K562 (cell line): ENCODE measurements around the gene TNFSF4. TPM values are rescaled to one million over a fixed set of nuclear protein-coding genes. Genes with fewer than 3 reads are reported as not detected.

Source experiments
- ATAC-seq: fragments of 200-7000 bp; cut with Tn5 transposase; 3 replicates; pipeline ENCODE4 v1.9.1; 2020; ENCODE audit warnings: moderate library complexity
- BruUV-seq: library from RNA; stranded (reverse); fragments of 400-500 nt; replicated peaks from 2 replicates; lab custom pipeline; 2021; lab: Mats Ljungman, UMichigan
- CTCF ChIA-PET: fragments of 300-600 bp; formaldehyde crosslinking; extraction: SDS; loops from one replicate; lab custom pipeline; 2021; ENCODE audit warnings: low intra/inter-chr PET ratio; lab: Yijun Ruan, JAX
- POLR2A ChIA-PET: fragments of 300-600, 350-650 bp; sonication (Branson Sonifier 250); formaldehyde crosslinking; extraction: SDS; loops from one replicate; lab custom pipeline; 2021; ENCODE audit warnings: antibody characterized with exemption, inconsistent platforms; lab: Yijun Ruan, JAX
- DNase-seq, 4 experiments: peaks; one replicate each; pipeline versions ENCODE4 v3.0.0 to v3.0.0-alpha.2; 2011 to 2018; ENCODE audit warnings: low spot score in 3 of 4, mixed read lengths in 3 of 4; ENCODE audit errors: extremely low read depth in 1 of 4
- FAIRE-seq: peaks from 2 replicates; lab custom pipeline; 2011; peaks lifted over from hg19 to GRCh38; lab: Jason Lieb, UNC
- H2AFZ ChIP-seq: 2 replicates; pipeline ENCODE4 v1.6.0; 2011; ENCODE audit warnings: low read depth, low read length, control low read depth, inconsistent platforms
- H3K27ac ChIP-seq: fragments of 200-600 bp; 3 replicates; pipeline ENCODE4 v1.8.0; 2011; ENCODE audit warnings: low read depth, mild to moderate bottlenecking, control low read depth, inconsistent platforms, low read length, moderate library complexity, mixed read lengths; ENCODE audit errors: extremely low read depth
- H3K27me3 ChIP-seq, 2 experiments: fragments of 300-600 bp in 1 of 2; 2 replicates in 1 of 2; 3 replicates in 1 of 2; pipeline versions ENCODE4 v1.6.0 to v1.8.0; 2011; ENCODE audit warnings: inconsistent platforms in 2 of 2, low read length in 2 of 2, mild to moderate bottlenecking in 1 of 2, mixed read lengths in 1 of 2, moderate library complexity in 1 of 2; ENCODE audit not compliant: control insufficient read depth in 2 of 2, insufficient read depth in 2 of 2
- H3K36me3 ChIP-seq: fragments of 300-600 bp; 3 replicates; pipeline ENCODE4 v1.8.0; 2011; ENCODE audit warnings: mild to moderate bottlenecking, low read length, inconsistent platforms; ENCODE audit not compliant: control insufficient read depth, insufficient read depth
- H3K4me1 ChIP-seq, 2 experiments: fragments of 200-600 bp in 1 of 2; replicated peaks in 1 of 2; 2 replicates in 1 of 2; 3 replicates in 1 of 2; pipeline versions ENCODE4 v1.5.1 to v1.8.0; 2011; ENCODE audit warnings: inconsistent platforms in 2 of 2, low read length in 2 of 2, mild to moderate bottlenecking in 1 of 2, mixed read lengths in 1 of 2, moderate library complexity in 1 of 2; ENCODE audit not compliant: control insufficient read depth in 2 of 2, insufficient read depth in 2 of 2
- H3K4me2 ChIP-seq: 2 replicates; pipeline ENCODE4 v1.6.1; 2011; ENCODE audit warnings: low read length, control low read depth, inconsistent platforms, mixed read lengths; ENCODE audit not compliant: insufficient read depth
- H3K4me3 ChIP-seq: fragments of 200-600 bp; sonication (generic), shearing (Covaris generic); 2 replicates; pipeline ENCODE4 v1.5.1; 2016; ENCODE audit warnings: control low read depth, inconsistent platforms
- H3K79me2 ChIP-seq: fragments of 200-600 bp; 3 replicates; pipeline ENCODE4 v1.8.0; 2011; ENCODE audit warnings: low read length, inconsistent platforms; ENCODE audit not compliant: control insufficient read depth, insufficient read depth
- H3K9ac ChIP-seq, 2 experiments: 2 replicates each; pipeline versions ENCODE4 v1.6.0 to v1.6.1; 2011; ENCODE audit warnings: low read depth in 2 of 2, low read length in 2 of 2, control low read depth in 1 of 2, inconsistent platforms in 1 of 2, mild to moderate bottlenecking in 1 of 2, mixed read lengths in 1 of 2; ENCODE audit not compliant: insufficient read depth in 1 of 2
- H3K9me1 ChIP-seq: one replicate; pipeline ENCODE4 v1.6.0; 2011; ENCODE audit warnings: inconsistent platforms, mild to moderate bottlenecking, low read length, moderate library complexity; ENCODE audit not compliant: control insufficient read depth, insufficient read depth
- H3K9me3 ChIP-seq: replicated peaks from 2 replicates; pipeline ENCODE4 v1.5.1; 2011; ENCODE audit warnings: low read depth, low read length, inconsistent platforms; ENCODE audit not compliant: control insufficient read depth, insufficient read depth
- H4K20me1 ChIP-seq: replicated peaks from 2 replicates; pipeline ENCODE4 v1.6.1; 2011; ENCODE audit warnings: low read length, inconsistent platforms, mixed read lengths; ENCODE audit not compliant: control insufficient read depth, insufficient read depth
- CBFA2T2 ChIP-seq: fragments of 450-650 bp; conservative IDR thresholded peaks from 2 replicates; pipeline ENCODE4 v1.6.1; 2017; ENCODE audit warnings: mild to moderate bottlenecking
- CBX3 ChIP-seq, 2 experiments: IDR thresholded peaks; 1 replicate in 1 of 2; 2 replicates in 1 of 2; pipeline ENCODE4 v1.6.1; 2012; ENCODE audit warnings: inconsistent platforms in 2 of 2, low read length in 2 of 2, borderline replicate concordance in 1 of 2, control low read depth in 1 of 2
- DACH1 ChIP-seq: fragments of 450-650 bp; IDR thresholded peaks from 2 replicates; pipeline ENCODE4 v1.6.1; 2018; ENCODE audit not compliant: partially characterized antibody
- ERF ChIP-seq: fragments of 450-650 bp; formaldehyde crosslinking; IDR thresholded peaks from 2 replicates; pipeline ENCODE4 v1.4.0; 2020; ENCODE audit warnings: mild to moderate bottlenecking, mixed read lengths
- HNRNPH1 ChIP-seq: fragments of 200-400 bp; formaldehyde crosslinking; optimal IDR thresholded peaks from 2 replicates; pipeline ENCODE3; 2017; ENCODE audit warnings: low read depth, mild to moderate bottlenecking, low read length, moderate library complexity
- KLF16 ChIP-seq: IDR thresholded peaks from 2 replicates; pipeline ENCODE4 v1.6.1; 2016; ENCODE audit warnings: antibody characterized with exemption
- NFRKB ChIP-seq: fragments of 450-650 bp; IDR thresholded peaks from 2 replicates; pipeline ENCODE4 v1.6.1; 2016; ENCODE audit warnings: low read depth
- PML ChIP-seq: IDR thresholded peaks from 2 replicates; pipeline ENCODE4 v1.6.1; 2012; ENCODE audit warnings: low read length, inconsistent platforms
- STAG1 ChIP-seq: sonication (generic); formaldehyde crosslinking; IDR thresholded peaks from 2 replicates; pipeline ENCODE4 v1.5.0; 2020; ENCODE audit warnings: missing genetic modification reagents, borderline replicate concordance
- THAP12 ChIP-seq: fragments of 250-450 bp; sonication (Bioruptor Pico); IDR thresholded peaks from 2 replicates; pipeline ENCODE4 v1.9.0; 2021; ENCODE audit warnings: mild to moderate bottlenecking, inconsistent platforms
- USF1 ChIP-seq: sonication (generic); formaldehyde crosslinking; IDR thresholded peaks from 2 replicates; pipeline ENCODE4 v1.9.0; 2022; ENCODE audit warnings: mild to moderate bottlenecking, missing genetic modification reagents
- ZNF224 ChIP-seq: sonication (generic); formaldehyde crosslinking; IDR thresholded peaks from 2 replicates; pipeline ENCODE4 v1.8.0; 2022; ENCODE audit warnings: mild to moderate bottlenecking, missing genetic modification reagents
- ZNF23 ChIP-seq: fragments of 250-450 bp; sonication (Bioruptor Pico); IDR thresholded peaks from 2 replicates; pipeline ENCODE4 v1.4.0; 2020; ENCODE audit warnings: mild to moderate bottlenecking
- ZNF609 ChIP-seq: sonication (generic); formaldehyde crosslinking; IDR thresholded peaks from 2 replicates; pipeline ENCODE4 v1.8.1; 2023; ENCODE audit warnings: missing genetic modification reagents, mild to moderate bottlenecking, borderline replicate concordance
- ZNF785 ChIP-seq: fragments of 250-450 bp; sonication (Bioruptor Pico); IDR thresholded peaks from 2 replicates; pipeline ENCODE4 v1.4.0; 2020; ENCODE audit warnings: mild to moderate bottlenecking
- WGBS: fragments of 100-300 bp; shearing (Covaris generic); methylation state at CpG from one replicate; pipeline ENCODE4 v1.1.6; 2016; ENCODE audit warnings: low coverage, mixed read lengths; ENCODE audit not compliant: insufficient coverage; ENCODE audit errors: missing lambda C conversion rate; 5-methylcytosine and 5-hydroxymethylcytosine counted together
- in situ Hi-C: fragments of 300-500 bp; cut with MboI; formaldehyde crosslinking; loops from 4 replicates; pipeline ENCODE4 v1.15.0; 2018; ENCODE audit warnings: inconsistent platforms, mixed read lengths
- intact Hi-C: fragments of 100-400 bp; cut with micrococcal nuclease; formaldehyde crosslinking; loops from 2 replicates; pipeline ENCODE4 v1.14.2; 2022
- polyA plus RNA-seq, 8 experiments: library from polyadenylated mRNA; depleted of rRNA in 4 of 8; stranded (reverse) in 5 of 8; unstranded in 3 of 8; fragments of >200 nt; fragmentation: Nextera tagmentation in 2 of 8; fragmentation: Illumina TruSeq in 1 of 8; extraction: Ambion mirVana in 2 of 8; extraction: Trizol in 1 of 8; gene quantifications; 2 replicates each; pipeline versions ENCODE4 v1.2.1 to v1.2.3, GENCODE V29; 2011 to 2014; ENCODE audit warnings: inconsistent platforms in 1 of 8, missing spikeins in 1 of 8
- total RNA-seq, 7 experiments: library from RNA; depleted of rRNA in 6 of 7; stranded (reverse); fragments of >200 nt in 6 of 7; fragmentation: Illumina TruSeq in 2 of 7; extraction: Trizol in 2 of 7; gene quantifications; 2 replicates each; pipeline versions ENCODE4 v1.2.1 to v1.2.3, GENCODE V29; 2011 to 2021; ENCODE audit warnings: low replicate concordance in 1 of 7

Gene TNFSF4
- total and polyA plus RNA-seq, 9 of the 15 experiments (the other 6 are each of a cell fraction or from before 2014, with no cell fraction given) = 0.08 to 0.23 (median 0.15) TPM; not detected in 1

GRCh38 chr1:173150795-173151194 is 56.3 kb downstream of the TNFSF4 start:
- Histone ChIP-seq H3K9ac (no peak overlapping the region), H2AFZ (no peak overlapping the region), H3K27me3 (peaks cover 0 to 6% of the 10 kb centered on the region in 2 experiments; a peak in 1 of 5 replicates), H3K79me2 (no peaks in the 10 kb centered on the region), H3K9me1 (no peaks in the 10 kb centered on the region), H3K9me3 (no peaks in the 10 kb centered on the region), H3K4me2 (no peak overlapping the region), H3K27ac (no peak overlapping the region), H3K36me3 (no peaks in the 10 kb centered on the region)
- ChIA-PET POLR2A (no interaction called here), CTCF (no interaction called here)
- ATAC-seq = no peak
- 0% methylated on average over 2 of the region's 2 CpGs for WGBS
- no peak for DNase-seq
- intact Hi-C loops = no loop called here
- FAIRE-seq = no peak
- no TSS peak for BruUV-seq
- TF ChIP-seq USF1 (CRISPR knock-in tag) = no peak
- TF ChIP-seq STAG1 = no peak
- no peak for TF ChIP-seq CBFA2T2
- no peak for TF ChIP-seq ERF (CRISPR knock-in tag)
- TF ChIP-seq HNRNPH1 = no peak
- no peak for TF ChIP-seq ZNF224 (CRISPR knock-in tag)
- TF ChIP-seq ZNF23 (CRISPR knock-in tag) = no peak
- no peak for TF ChIP-seq KLF16
- no peak for TF ChIP-seq THAP12
- no peak for TF ChIP-seq DACH1
- TF ChIP-seq ZNF785 (CRISPR knock-in tag) = no peak
- TF ChIP-seq CBX3 (IDR thresholded peaks at IDR 0.05; ENCODE audit: borderline replicate concordance in 1 of 2, low read length in 2 of 2) = no peak
- no peak for TF ChIP-seq ZNF609 (CRISPR knock-in tag)
- TF ChIP-seq NFRKB = no peak
- no peak for TF ChIP-seq PML
- TF ChIP-seq, all 486 proteins: peak for 0
- Histone ChIP-seq H3K4me1 (no peaks in the 10 kb centered on the region), H4K20me1 (no peaks in the 10 kb centered on the region), H3K4me3 (no peak overlapping the region)
- in situ Hi-C loops = no loop called here
